Pulmonary artery endothelial cell (primary cell): ENCODE measurements around the gene TEX44. TPM values are rescaled to one million over a fixed set of nuclear protein-coding genes. Genes with fewer than 3 reads are reported as not detected.
"Not testable (repeated sequence)": the region's sequence is repeated elsewhere in the genome, so short reads cannot be mapped to it uniquely, and the experiment has no call there.

ENCODE experiments used
- DNase-seq: peaks from one replicate; pipeline ENCODE4 v3.0.0-alpha.2; 2011; ENCODE audit warnings: low read depth, low spot score
- total RNA-seq: library from RNA; depleted of rRNA; stranded (reverse); fragments of >200 nt; gene quantifications from 2 replicates; pipeline ENCODE4 v1.2.3, GENCODE V29; 2014

TEX44 gene
- total RNA-seq, 1 donor from 2014 or later, result not detected

DNA sequence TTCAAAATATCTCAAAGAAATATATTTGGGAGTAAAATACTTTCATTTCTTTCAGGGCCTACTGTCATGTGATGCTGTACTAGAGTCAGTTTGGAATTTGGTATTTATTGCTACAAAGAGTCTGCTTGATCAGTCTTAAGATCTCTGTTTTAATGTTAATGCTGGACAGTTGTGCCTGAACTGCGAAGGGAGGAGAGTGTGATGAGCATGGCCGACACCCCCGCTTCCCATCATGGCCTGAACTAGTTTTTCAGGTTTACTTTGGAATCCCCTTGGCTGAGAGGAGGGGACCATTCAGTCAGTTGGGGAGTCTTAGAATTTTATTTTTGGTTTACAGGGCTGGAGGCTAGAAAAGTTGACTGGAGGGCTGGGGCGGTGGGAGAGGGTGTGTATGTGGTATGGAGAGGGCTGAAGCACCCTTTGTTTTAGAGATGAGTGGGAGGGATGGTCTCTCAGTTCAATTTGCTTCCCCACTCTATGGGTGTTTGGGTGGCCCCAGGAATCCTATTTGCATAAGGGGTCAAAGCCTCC, 20.9 kb upstream of the TEX44 start:
- no peak for DNase-seq

DNA sequence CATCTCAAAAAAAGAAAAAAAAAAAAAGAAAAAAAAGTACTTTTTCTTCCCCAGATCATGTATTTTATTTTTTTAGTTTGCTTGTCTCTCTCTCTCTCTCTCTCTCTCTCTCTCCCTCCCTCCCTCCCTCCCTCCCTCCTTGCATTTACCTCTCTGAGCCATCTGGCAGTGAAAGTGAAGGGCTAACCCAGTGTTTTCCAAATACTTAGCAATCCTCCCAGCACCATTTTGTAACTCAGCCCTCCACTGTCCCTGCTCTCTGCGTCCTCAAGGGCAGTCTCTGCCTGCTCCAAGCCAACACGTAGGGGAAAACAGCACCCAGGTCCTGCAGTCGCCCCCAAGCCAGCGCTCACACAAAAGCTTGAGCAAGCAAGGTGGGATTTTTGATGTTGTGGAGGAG, 19.6 kb upstream of the TEX44 start:
- DNase-seq, result no peak

DNA sequence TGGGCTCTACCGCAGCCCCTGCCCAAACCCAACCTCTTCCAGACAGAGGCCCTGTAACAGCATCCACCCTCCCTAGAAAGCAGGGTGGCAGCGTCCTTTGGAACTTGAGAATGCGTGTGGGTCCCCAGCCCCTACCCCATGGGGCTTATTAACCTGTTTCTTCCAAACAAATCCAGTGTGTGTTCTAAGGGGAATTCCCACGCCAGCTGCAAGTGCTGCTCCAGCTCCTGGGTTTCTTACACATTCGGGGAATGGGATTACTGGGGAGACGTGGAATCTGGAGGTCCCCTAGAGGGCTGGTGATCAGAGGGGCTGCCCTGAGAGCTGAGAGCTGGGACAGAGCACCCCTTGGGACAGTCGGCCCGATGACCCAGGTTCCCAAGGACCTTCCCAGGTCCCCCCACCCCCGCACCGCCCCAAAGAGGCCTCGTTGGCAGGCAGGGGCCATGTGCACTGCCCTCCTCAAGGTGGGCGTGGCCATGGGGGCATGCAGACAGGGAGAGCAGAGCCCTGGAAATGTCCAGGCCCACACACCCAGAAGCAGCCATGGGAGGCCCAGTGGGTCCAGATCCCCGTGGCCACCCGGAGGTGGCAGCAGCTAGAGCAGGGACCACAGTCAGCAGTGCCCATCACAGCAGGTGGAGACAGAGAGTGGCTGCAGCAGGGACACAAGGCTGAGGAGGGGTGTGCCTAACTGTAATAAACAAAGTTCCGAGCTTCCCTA, 18.8 kb upstream of the TEX44 start:
- no peak for DNase-seq

DNA sequence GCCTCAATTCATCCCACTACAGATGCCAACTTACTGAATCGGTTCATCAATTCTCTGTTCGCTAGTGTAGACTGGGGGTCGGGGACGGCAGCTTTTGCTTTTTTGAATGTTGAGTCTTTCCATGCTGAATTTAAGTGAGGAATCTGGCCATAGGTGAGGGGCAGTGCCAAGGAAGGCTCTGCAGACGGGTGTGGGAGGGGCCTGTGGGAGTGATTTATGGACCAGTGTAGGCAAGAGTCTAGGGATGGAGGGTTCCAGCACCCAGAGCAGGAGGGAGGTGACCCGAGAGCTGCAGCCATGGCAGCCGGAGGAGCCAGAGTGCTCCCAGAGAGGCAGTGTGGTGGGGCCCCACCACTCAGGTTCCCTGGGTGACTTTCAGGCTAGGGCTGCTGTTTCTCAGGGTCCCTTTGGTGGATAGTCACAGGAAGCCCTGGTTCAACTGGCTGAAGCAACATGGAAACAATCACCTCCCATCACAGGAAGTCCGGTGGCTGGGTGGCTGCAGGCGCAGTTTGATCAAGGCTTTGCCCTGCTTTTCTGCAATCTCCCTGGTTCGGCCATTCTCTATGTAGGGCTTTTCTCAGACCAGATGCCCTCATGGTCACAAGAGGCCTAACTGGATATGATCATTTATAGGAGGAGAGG, 16.9 kb upstream of the TEX44 start:
- no peak for DNase-seq

DNA sequence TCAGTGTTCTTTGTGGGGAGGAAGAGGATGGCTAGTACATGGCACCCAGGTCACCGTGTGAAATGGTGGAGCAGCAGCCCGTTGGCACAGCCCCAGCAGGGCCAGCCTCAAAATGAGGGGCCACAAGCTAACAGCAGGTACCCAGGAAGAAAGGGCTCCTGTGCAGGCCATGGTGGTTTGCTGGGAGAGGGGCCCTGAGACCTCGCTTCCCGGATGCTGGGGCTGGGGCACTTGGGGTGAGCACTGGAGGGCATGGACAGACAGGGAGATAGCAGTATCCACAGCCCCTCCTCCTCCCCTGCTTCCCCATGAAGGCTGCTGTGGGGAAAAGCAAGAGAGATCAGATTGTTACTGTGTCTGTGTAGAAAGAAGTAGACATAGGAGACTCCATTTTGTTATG, 16.2 kb upstream of the TEX44 start:
- DNase-seq, result no peak

DNA sequence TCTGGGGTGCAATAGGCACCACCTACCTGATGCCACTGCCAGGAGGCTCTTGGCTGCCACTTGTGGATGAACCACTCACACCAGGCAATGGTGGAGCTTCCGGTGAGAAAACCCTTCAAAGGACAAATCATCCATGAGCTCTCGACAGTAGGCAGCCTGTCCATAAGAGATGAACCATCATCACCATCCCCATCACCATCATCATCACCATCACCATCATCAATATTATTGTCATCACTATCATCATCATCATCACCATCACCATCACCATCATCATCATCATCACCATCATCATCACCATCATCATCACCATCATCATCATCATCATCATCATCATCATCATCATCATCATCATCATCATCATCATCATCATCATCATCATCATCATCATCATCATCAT, 14.0 kb upstream of the TEX44 start:
- not testable (repeated sequence) for DNase-seq

DNA sequence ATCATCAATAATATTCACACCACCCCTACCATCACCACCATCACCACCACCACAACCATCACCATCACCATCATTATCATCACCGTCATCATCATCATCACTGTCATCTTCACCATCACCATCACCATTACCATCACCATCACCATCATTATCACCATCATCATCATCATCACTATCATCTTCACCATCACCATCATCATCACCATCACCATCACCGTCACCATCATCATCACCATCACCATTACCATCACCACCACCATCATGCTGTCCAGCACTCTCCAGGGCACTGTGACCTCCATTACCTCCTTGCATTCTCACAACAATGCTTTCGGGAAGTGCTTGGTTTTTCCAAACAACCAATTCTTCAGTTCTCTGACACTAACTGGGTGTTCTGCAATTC, 13.1 kb upstream of the TEX44 start:
- no peak for DNase-seq

DNA sequence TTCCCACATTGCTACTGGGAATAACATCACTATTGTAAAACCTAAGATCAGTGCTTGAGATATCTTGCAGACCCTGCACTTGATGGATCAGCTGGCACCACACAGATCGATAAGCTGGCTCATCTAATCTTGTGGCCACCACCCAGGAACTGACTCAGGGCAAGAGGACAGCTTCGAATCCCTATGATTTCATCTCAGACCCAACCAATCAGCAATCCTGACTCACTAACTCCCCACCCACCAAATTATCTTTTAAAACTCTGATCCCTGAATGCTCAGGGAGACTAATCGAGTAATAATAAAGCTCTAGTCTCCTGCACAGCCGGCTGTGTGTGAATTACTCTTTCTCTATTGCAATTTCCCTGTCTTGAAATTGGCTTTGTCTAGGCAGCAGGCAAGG, 11.3 kb upstream of the TEX44 start:
- DNase-seq, result no peak

DNA sequence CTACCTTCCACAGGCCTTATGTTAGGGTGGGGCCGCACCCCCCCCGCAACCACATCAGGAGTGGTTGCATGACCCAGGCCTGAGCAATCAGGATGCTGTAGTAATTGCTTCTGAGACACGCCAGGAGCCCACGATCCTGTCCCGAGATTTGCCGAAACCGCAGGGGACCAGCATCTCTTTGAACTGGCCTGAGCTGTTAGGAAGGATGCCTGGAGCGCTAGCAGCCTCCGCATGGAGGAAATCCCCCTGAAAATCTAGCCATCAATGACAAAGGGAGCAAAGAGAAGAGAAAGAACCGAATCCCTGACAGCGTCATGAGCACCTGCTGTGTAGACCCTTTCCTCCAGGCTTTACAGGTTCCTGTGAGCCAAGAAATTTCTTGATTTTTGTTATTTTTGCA, 8.7 kb upstream of the TEX44 start:
- no peak for DNase-seq

DNA sequence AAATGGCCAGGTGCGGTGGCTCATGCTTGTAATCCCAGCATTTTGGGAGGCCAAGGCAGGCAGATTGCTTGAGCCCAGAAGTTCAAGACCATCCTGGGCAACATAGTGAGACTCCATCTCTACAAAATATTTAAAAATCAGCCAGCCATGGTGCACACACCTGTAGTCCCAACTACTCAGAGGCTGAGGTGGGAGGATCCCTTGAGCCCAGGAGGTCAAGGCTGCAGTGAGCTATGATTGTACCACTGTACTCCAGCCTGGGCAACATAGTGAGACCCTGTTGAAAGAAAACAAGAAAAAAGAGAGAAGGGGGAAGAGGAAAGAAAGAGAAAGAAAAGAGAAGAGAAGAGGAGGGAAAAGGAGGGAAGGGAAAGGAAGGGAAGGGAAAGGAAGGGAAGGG, 4.9 kb upstream of the TEX44 start:
- not testable (repeated sequence) for DNase-seq

DNA sequence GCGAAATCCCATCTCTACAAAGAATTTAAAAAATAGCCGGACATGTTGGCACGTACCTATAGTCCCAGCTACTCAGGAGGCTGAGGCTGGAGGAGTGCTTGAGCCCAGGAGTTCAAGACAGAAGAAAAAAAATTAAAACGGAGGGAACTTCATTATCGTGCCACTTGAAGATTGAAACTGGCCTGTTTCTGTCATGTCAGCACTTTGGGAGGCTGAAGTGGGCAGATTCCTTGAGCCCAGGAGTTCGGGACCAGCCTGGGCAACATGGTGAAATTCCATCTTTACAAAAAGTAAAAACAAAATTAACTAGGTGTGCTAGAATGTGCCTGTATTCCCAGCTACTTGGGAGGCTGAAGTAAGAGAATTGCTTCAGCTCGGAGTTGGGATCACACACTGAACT, 3.0 kb upstream of the TEX44 start:
- no peak for DNase-seq

DNA sequence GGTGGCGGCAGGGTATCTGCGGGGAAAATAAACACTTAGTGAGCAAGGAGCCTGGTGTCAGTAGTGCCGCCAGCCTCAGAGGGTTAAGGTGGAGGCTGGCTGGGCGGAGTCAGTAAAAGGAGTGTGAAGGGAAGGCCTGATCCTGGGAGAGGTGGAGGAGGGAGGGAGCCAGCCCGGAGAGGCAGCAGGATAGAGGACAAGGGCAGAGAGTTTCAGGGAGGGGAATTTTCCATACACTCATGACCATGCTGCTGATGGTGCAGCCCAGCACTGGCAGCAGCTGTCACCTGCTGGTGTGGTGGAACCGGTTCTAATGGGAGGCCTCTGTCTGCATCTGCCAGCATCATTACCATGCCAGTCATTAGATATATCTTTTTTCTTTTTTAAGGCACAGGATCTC, 2.0 kb upstream of the TEX44 start:
- no peak for DNase-seq

DNA sequence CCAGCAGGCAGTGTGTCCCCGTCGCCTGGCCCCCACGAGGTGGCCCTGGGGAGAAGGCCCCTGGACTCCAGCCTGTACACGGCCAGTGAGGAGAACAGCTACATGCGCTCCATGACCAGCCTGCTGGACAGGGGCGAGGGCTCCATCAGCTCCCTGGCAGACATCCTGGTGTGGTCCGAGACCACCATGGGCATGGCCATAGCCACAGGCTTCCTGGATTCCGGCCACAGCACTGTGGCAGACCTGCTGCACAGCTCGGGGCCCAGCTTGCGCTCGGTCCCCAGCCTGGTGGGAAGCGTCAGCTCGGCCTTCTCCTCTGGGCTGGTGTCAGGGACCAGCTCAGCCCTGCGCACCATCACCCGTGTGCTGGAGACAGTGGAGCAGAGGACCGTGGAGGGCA, 1.0 kb downstream of the TEX44 start:
- no peak for DNase-seq

DNA sequence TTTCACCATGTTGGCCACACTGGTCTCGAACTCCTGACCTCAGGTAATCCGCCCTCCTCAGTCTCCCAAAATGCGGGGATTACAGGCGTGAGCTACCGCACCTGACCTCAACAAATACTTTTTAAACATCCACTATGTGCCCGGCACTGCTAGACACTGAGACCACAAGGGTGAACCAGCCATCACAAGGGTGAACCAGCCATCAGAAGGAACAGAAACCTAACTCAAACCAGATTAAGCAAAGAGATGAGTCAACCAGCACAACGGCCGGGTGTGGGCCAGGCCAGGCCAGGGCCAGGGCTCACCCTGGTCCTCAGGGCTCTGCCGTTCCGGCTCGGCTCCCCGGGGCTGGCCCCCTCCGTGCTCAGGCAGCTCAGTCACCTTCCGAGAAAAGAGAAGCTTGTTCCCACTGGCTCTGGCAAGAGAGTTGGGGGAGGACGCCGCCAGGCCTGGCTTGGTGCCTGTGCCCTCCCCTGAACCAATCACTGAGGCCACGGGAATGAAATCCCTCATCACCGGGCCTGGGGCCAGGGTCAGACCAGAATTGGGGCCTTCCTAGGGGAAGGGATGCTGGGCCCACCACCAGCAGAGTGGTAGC, 4.4 kb downstream of the TEX44 start:
- no peak for DNase-seq

DNA sequence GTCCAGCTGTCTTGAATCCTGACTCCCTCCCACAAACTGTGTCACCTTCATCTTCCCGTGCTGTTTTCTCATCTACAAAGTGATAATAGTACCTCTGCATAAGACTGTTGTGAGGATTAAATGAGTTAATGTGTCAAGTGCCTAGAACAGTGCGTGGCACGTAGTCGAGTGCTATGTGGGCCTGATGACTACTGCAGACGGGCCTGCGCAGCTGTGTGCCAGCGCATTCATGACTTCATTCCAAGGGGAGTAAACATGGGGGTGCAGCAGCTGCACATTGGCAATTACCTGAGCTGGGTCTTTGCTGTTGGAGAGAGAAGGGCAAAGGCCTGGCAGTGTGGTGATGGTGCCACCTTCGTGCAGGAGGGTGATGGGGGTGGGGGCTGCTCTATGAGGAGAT, 5.0 kb downstream of the TEX44 start:
- no peak for DNase-seq

DNA sequence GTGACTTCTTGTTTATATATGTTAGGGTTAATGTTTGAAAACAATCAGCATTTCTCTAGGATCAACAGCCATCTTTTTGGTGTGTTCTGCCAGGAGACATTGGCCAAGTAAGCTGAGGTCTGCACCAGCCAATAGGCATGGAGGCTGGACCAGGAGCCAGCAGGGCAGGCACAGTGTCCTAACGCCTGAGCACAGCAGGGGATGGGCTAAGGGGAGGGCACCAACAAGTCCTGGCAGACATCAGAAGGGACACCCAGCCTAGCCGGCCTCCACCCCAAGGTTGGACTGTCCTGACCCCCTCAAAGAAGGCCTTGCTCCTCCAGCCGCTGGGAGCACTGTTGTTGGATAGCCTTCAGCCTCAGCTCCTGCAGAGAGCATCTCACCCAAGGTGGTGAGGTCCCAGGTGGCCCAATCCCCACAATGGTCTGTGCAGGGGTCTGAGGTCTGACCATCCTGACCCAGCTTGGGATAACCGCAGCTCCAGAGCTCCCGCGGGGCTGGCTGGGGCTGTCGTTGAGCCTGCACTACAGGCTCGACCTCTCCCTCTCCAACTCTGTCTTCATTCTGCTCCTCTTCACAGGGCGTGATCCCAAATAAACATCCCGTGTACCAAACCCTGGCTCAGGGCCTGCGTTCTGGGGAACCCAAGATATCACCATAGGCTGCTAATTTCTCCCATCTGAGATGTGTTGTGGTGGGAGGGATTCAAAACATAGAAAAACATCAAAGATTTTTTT, 8.1 kb downstream of the TEX44 start:
- no peak for DNase-seq

DNA sequence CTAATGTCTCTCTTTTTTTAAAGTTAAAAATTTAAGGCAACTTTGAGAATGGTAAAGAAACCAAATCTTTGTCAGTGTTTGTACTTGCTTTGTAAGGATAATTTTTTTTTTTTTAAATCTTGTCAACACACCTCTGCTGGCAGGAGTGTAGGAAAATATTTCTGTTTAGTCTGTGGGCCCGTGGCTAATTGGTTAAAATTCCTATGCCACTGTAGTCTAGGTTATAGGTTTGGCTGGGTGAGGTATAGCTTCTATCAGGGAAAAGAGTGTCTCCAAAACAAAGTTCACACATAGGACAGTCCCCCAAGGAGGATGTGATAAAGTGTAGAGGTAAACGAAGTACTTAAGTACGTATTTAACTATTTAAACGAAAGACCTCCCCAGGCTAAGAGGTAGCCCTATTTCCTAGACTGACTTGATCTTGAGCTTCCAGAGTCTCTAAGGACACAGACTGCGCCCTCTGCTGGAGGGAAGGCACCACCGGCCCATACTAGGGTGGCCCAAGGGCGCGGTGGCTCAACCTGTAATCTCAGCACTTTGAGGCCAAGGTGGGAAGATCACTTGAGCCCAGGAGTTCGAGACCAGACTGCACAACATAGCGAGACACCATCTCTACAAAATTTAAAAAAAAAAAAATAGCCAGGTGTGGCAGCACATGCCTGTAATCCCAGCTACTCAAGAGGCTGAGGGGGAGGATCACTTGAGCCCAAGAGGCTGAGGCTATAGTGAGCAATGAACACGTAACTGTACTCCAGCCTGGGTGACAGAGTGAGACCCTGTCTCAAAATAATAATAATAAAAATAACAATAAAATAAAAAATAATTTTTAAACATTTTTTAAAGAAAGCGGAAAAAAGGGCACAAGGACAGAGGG, 8.9 kb downstream of the TEX44 start:
- DNase-seq, result no peak

DNA sequence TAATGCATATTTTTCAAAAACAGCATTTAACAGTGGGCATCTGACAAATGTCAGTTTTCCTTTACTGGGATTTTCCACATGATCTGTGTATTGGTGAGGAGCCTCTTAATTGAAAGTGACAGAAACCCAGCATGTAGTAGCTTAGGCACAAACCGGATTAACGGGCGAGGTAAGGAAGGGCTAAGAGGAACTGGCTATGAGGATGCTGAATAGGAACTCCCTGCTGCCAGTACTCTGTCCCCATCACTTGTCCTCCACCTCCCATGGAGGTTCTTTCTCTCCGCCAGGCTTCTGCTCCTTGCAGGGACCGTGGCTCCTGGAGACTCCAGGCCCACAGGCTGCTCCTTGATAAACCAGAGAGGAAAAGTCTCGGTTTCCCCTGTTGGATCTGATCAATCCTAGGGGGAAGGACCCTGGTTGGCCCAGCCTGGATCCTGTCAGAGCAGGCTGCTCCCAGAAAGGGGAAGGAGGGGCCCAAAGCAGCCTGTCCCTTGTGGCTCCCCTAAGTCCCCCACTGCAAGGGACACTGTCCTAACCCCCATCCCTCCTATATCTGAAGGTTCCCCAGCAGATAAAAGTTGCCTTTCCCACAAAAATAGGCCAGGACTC, 10.3 kb downstream of the TEX44 start:
- no peak for DNase-seq

DNA sequence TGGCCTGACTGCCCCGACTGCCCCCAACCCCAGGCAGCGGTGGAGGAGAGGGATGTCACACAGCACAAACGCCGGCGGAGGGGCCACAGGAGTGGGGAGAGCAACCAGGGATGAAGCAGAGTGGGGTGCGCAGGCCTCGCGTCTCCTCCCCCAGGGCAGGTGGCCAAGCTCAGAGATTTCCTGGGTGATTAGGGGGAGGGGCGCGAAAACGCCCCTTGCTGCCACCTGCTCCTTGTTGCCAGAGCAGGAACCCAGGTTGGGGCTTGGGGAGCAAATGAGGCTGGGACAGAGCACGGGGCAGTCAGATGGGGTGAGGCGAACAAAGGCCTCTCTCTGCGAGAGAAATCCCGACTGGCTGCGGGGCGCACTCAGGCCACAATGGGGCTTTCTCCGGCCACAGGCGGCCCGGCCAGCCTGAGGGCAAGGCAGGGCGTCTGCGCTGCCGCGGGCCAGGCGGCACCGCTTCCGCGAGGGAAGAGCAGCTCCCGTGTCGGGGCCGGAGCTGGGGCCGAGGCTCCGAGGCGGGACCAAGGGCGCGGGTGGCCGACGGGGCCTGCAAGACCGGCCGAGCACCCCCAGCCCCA, 11.5 kb downstream of the TEX44 start:
- no peak for DNase-seq
